HUES64 (cell line): ENCODE results near the gene FGF3. TPM values are rescaled to one million over a fixed set of nuclear protein-coding genes. Genes with fewer than 3 reads are reported as not detected.

Experiments
- H3K27ac ChIP-seq: 2 replicates; pipeline ENCODE4 v1.7.0; 2013; ENCODE audit warnings: low read depth, low read length, inconsistent platforms
- H3K27me3 ChIP-seq: 2 replicates; pipeline ENCODE4 v1.6.1; 2013; ENCODE audit warnings: mild to moderate bottlenecking, low read length; ENCODE audit not compliant: insufficient read depth
- H3K36me3 ChIP-seq: 2 replicates; pipeline ENCODE4 v1.6.1; 2013; ENCODE audit warnings: mild to moderate bottlenecking, low read length; ENCODE audit not compliant: insufficient read depth
- H3K4me1 ChIP-seq: 2 replicates; pipeline ENCODE4 v1.6.1; 2013; ENCODE audit warnings: mild to moderate bottlenecking, low read length, moderate library complexity; ENCODE audit not compliant: insufficient read depth
- H3K4me3 ChIP-seq: 2 replicates; pipeline ENCODE4 v1.5.1; 2013; ENCODE audit warnings: mild to moderate bottlenecking, low read length, moderate library complexity
- H3K9ac ChIP-seq: 2 replicates; pipeline ENCODE4 v1.6.1; 2013; ENCODE audit warnings: mild to moderate bottlenecking, low read depth, low read length
- H3K9me3 ChIP-seq: 2 replicates; pipeline ENCODE4 v1.6.1; 2013; ENCODE audit warnings: low read depth, low read length; ENCODE audit not compliant: insufficient read depth
- WGBS: fragments of 150-250, 120-280 bp; methylation state at CpG from one replicate; pipeline ENCODE4 v1.1.7; 2013; ENCODE audit warnings: missing lambda C conversion rate; 5-methylcytosine and 5-hydroxymethylcytosine counted together
- polyA plus RNA-seq, 2 experiments: library from polyadenylated mRNA; stranded (reverse); fragments of 50-300 nt; gene quantifications; one replicate each; pipeline ENCODE4 v1.2.3, GENCODE V29; 2013

Gene FGF3
- polyA plus RNA-seq (2013, experiment 1 of 2): 1.3 TPM
- polyA plus RNA-seq (2013, experiment 2 of 2): 0.76 TPM

GRCh38 chr11:69818603-69819441 lies at the start of gene FGF3:
FGF3 (minus strand) TSS chr11:69819416; CDS start chr11:69818933, 483 bp downstream.
- 2% methylated on average over 102 of the region's 105 CpGs for WGBS
- Histone ChIP-seq H3K4me3 (peak within 1 kb of the TSS; percentile 41), H3K4me1 (no peaks in the 10 kb centered on the region), H3K36me3 (no peaks in the 10 kb centered on the region), H3K27ac (no peak within 1 kb of the TSS), H3K9me3 (no peaks in the 10 kb centered on the region), H3K9ac (no peak within 1 kb of the TSS), H3K27me3 (peaks cover 96% of the 10 kb centered on the region)

GRCh38 chr11:69868871-69869270 lies 49.7 kb upstream of the FGF3 start:
- no peaks in the 10 kb centered on the region for H3K27me3 ChIP-seq
- H3K4me3 ChIP-seq: no peak overlapping the region
- H3K36me3 ChIP-seq: no peaks in the 10 kb centered on the region
- WGBS: 90% methylated on average over 8 of the region's 8 CpGs
- H3K27ac ChIP-seq: no peak overlapping the region
- H3K4me1 ChIP-seq: peaks cover 15% of the 10 kb centered on the region; the same call in 1 of the 2 replicates
- peak overlapping the region; percentile 38; the same call in 1 of the 2 replicates for H3K9ac ChIP-seq
- H3K9me3 ChIP-seq: no peaks in the 10 kb centered on the region

- 55% methylated on average over 41 of the region's 41 CpGs for WGBS
- Histone ChIP-seq H3K9ac (peak overlapping the region; percentile 38; the same call in 1 of the 2 replicates), H3K9me3 (no peaks in the 10 kb centered on the region), H3K27ac (no peak overlapping the region), H3K4me1 (peaks cover 15% of the 10 kb centered on the region; the same call in 1 of the 2 replicates), H3K36me3 (no peaks in the 10 kb centered on the region), H3K4me3 (no peak overlapping the region), H3K27me3 (no peaks in the 10 kb centered on the region)
Measured at GRCh38 chr11:69868006-69868810, 49.0 kb upstream of the FGF3 start.

- Histone ChIP-seq H3K27ac (no peak overlapping the region), H3K27me3 (no peaks in the 10 kb centered on the region), H3K9ac (no peak overlapping the region), H3K4me3 (no peak overlapping the region), H3K9me3 (no peaks in the 10 kb centered on the region), H3K36me3 (no peaks in the 10 kb centered on the region), H3K4me1 (peaks cover 15% of the 10 kb centered on the region; the same call in 1 of the 2 replicates)
- 85% methylated on average over 30 of the region's 30 CpGs for WGBS
Measured at GRCh38 chr11:69867076-69868005, 48.1 kb upstream of the FGF3 start.

- Histone ChIP-seq H3K4me1 (peaks cover 15% of the 10 kb centered on the region), H3K36me3 (no peaks in the 10 kb centered on the region), H3K9ac (no peak overlapping the region), H3K27me3 (no peaks in the 10 kb centered on the region), H3K9me3 (no peaks in the 10 kb centered on the region), H3K4me3 (no peak overlapping the region), H3K27ac (no peak overlapping the region)
- 94% methylated on average over 3 of the region's 3 CpGs for WGBS
Measured at GRCh38 chr11:69866648-69867047, 47.4 kb upstream of the FGF3 start.

GRCh38 chr11:69865707-69866106 lies 46.5 kb upstream of the FGF3 start:
- H3K4me3 ChIP-seq: no peak overlapping the region
- H3K36me3 ChIP-seq: no peaks in the 10 kb centered on the region
- no peaks in the 10 kb centered on the region for H3K9me3 ChIP-seq
- WGBS: 82% methylated on average over 5 of the region's 5 CpGs
- H3K27ac ChIP-seq: no peak overlapping the region
- no peak overlapping the region for H3K9ac ChIP-seq
- peaks cover 15% of the 10 kb centered on the region for H3K4me1 ChIP-seq
- H3K27me3 ChIP-seq: 0 out of 2 replicates have a peak, but pooled peaks cover 4% of the 10 kb centered on the region

- Histone ChIP-seq H3K4me3 (no peak overlapping the region), H3K9me3 (no peaks in the 10 kb centered on the region), H3K4me1 (peaks cover 15% of the 10 kb centered on the region), H3K27me3 (0 out of 2 replicates have a peak, but pooled peaks cover 4% of the 10 kb centered on the region), H3K36me3 (no peaks in the 10 kb centered on the region), H3K27ac (no peak overlapping the region), H3K9ac (no peak overlapping the region)
- WGBS: 88% methylated on average over 27 of the region's 27 CpGs
Measured at GRCh38 chr11:69864686-69865661, 45.8 kb upstream of the FGF3 start.

- Histone ChIP-seq H3K36me3 (no peaks in the 10 kb centered on the region), H3K4me3 (no peak overlapping the region), H3K9ac (no peak overlapping the region), H3K27me3 (0 out of 2 replicates have a peak, but pooled peaks cover 4% of the 10 kb centered on the region), H3K4me1 (peaks cover 14% of the 10 kb centered on the region), H3K27ac (no peak overlapping the region), H3K9me3 (no peaks in the 10 kb centered on the region)
- 93% methylated on average over 17 of the region's 17 CpGs for WGBS
Measured at GRCh38 chr11:69863544-69864200, 44.5 kb upstream of the FGF3 start.

GRCh38 chr11:69862797-69863543 lies 43.8 kb upstream of the FGF3 start:
- 86% methylated on average over 11 of the region's 12 CpGs for WGBS
- Histone ChIP-seq H3K27me3 (0 out of 2 replicates have a peak, but pooled peaks cover 4% of the 10 kb centered on the region), H3K4me3 (no peak overlapping the region), H3K27ac (no peak overlapping the region), H3K4me1 (peaks cover 8% of the 10 kb centered on the region; the same call in 1 of the 2 replicates), H3K9me3 (no peaks in the 10 kb centered on the region), H3K9ac (no peak overlapping the region), H3K36me3 (no peaks in the 10 kb centered on the region)
